Esophagus muscularis mucosa (tissue), 4 donors: Measurements from ENCODE around the gene RTF2. TPM values are rescaled to one million over a fixed set of nuclear protein-coding genes. Genes with fewer than 3 reads are reported as not detected.

Experiments
- DNase-seq: peaks from one replicate; pipeline ENCODE4 v3.0.0-alpha.2; 2017; ENCODE audit errors: extremely low spot score
- H3K27ac ChIP-seq, 4 donors: fragments of 200-600 bp; sonication (generic); replicated peaks in 1 of 4; 1 replicate in 3 of 4; 2 replicates in 1 of 4; pipeline ENCODE4 v1.5.1; 2016 to 2019; ENCODE audit warnings: mild to moderate bottlenecking in 1 of 4
- H3K27me3 ChIP-seq, 4 donors: fragments of 200-600 bp; sonication (generic); one replicate each; pipeline versions ENCODE4 v1.5.1 to v1.6.0; 2016 to 2019
- H3K36me3 ChIP-seq, 4 donors: fragments of 200-600 bp; sonication (generic); one replicate each; pipeline ENCODE4 v1.5.1; 2016 to 2019
- H3K4me1 ChIP-seq, 4 donors: fragments of 200-600 bp; sonication (generic); one replicate each; pipeline ENCODE4 v1.5.1; 2016 to 2019
- H3K4me3 ChIP-seq, 4 donors: fragments of 200-600 bp; sonication (generic); 1 replicate in 2 of 4; 2 replicates in 2 of 4; pipeline ENCODE4 v1.5.1; 2016 to 2019; ENCODE audit warnings: mild to moderate bottlenecking in 4 of 4, moderate library complexity in 1 of 4
- H3K9me3 ChIP-seq, 4 donors: fragments of 200-600 bp; sonication (generic); 1 replicate in 3 of 4; 2 replicates in 1 of 4; pipeline ENCODE4 v1.5.1; 2016 to 2019
- CTCF ChIP-seq, 3 experiments: fragments of 200-600 bp in 2 of 3; fragments of 450-650 bp in 1 of 3; sonication (generic) in 2 of 3; IDR thresholded peaks; one replicate each; pipeline ENCODE4 v1.5.1; 2017 to 2019; ENCODE audit warnings: antibody characterized with exemption in 3 of 3, mild to moderate bottlenecking in 2 of 3, moderate library complexity in 1 of 3
- EP300 ChIP-seq: sonication (generic); formaldehyde crosslinking; IDR thresholded peaks from one replicate; pipeline ENCODE4 v1.6.1; 2017; ENCODE audit warnings: antibody characterized with exemption
- POLR2A ChIP-seq: fragments of 450-650 bp; IDR thresholded peaks from one replicate; pipeline ENCODE4 v1.6.1; 2017; ENCODE audit warnings: antibody characterized with exemption, moderate library complexity, mild to moderate bottlenecking, low read depth
- POLR2AphosphoS5 ChIP-seq, 2 donors: sonication (generic); formaldehyde crosslinking; IDR thresholded peaks; one replicate each; pipeline ENCODE4 v1.6.1; 2017; ENCODE audit warnings: antibody characterized with exemption in 2 of 2
- WGBS: methylation state at CpG from one replicate; pipeline ENCODE4 v1.1.5; 2018; 5-methylcytosine and 5-hydroxymethylcytosine counted together
- intact Hi-C: fragments of 100-400 bp; cut with DNase I; formaldehyde crosslinking; loops from one replicate; pipeline ENCODE4 v1.15.1; 2023
- small RNA-seq, 3 donors: library from RNA; depleted of rRNA; stranded (forward); fragments of <200 nt; gene quantifications; one replicate each; pipeline ENCODE3, GENCODE V24; 2016
- total RNA-seq, 4 donors: library from RNA; depleted of rRNA; stranded (reverse); fragments of >200 nt; gene quantifications; one replicate each; pipeline versions ENCODE4 v1.1.0 to v1.2.1, GENCODE V29; 2016

Gene RTF2
- total RNA-seq, 4 donors from 2014 or later, result 71.0 to 93.3 (median 78.5) TPM

- Histone ChIP-seq H3K9me3 (no peaks in the 10 kb centered on the region), H3K4me1 (peaks cover 0 to 8% (median 2%) of the 10 kb centered on the region in 4 donors), H3K27me3 (no peaks in the 10 kb centered on the region), H3K4me3 (no peak overlapping the region), H3K27ac (no peak overlapping the region), H3K36me3 (no peaks in the 10 kb centered on the region)
- WGBS, result 84% methylated on average over 4 of the region's 4 CpGs
- TF ChIP-seq POLR2A (no peak), EP300 (no peak), CTCF (IDR thresholded peaks at IDR 0.05) (no peak), POLR2AphosphoS5 (IDR thresholded peaks at IDR 0.05) (no peak)
- intact Hi-C loops, result no loop called here
- DNase-seq, result no peak
Observed at GRCh38 chr20:56565511-56565910, 97.1 kb downstream of the RTF2 start.

- TF ChIP-seq CTCF (IDR thresholded peaks at IDR 0.05), result no peak
- TF ChIP-seq EP300, result no peak
- no peak for TF ChIP-seq POLR2A
- no peak for TF ChIP-seq POLR2AphosphoS5 (IDR thresholded peaks at IDR 0.05)
- Histone ChIP-seq H3K27ac (no peak overlapping the region), H3K4me3 (no peak overlapping the region), H3K27me3 (no peaks in the 10 kb centered on the region), H3K9me3 (no peaks in the 10 kb centered on the region), H3K36me3 (no peaks in the 10 kb centered on the region), H3K4me1 (peaks cover 0 to 8% (median 2%) of the 10 kb centered on the region in 4 donors)
- intact Hi-C loops, result no loop called here
- no peak for DNase-seq
- WGBS, result 60% methylated on average over 3 of the region's 3 CpGs
Observed at GRCh38 chr20:56566621-56567020, 98.2 kb downstream of the RTF2 start.

Small RNAs within 50 kb of the gene (small RNA-seq; reads per million reads assigned to genes)
- 0 reads per million in 3 donors for gene RPL39P

Other genes with a start within 250 kb of the RTF2 start
- gene MC3R, start 219.9 kb upstream of the RTF2 start, total RNA-seq, result not detected
- gene FAM210B, start 109.7 kb upstream of the RTF2 start, total RNA-seq, result 10 to 100 TPM; 48.2 to 75.0 (median 54.5) TPM
- gene AURKA, start 76.4 kb upstream of the RTF2 start, total RNA-seq, result 1 to 10 TPM in 3 of 4 donors, under 1 TPM in 1; 0.66 to 2.1 (median 1.4) TPM
- gene CSTF1, start 76.0 kb upstream of the RTF2 start, total RNA-seq, result 10 to 100 TPM; 16.2 to 22.9 (median 20.7) TPM
- 1 to 10 TPM; 3.1 to 8.1 (median 5.4) TPM for gene CASS4, start 56.4 kb upstream of the RTF2 start, total RNA-seq
- gene FAM209A, start 56.1 kb downstream of the RTF2 start, total RNA-seq, result under 1 TPM in 1 of 4 donors, not detected in 3; 0.50 TPM
- under 1 TPM in 1 of 4 donors, not detected in 3; 0.52 TPM for gene FAM209B, start 64.6 kb downstream of the RTF2 start, total RNA-seq
- 1 to 10 TPM; 1.9 to 3.4 (median 2.4) TPM for gene TFAP2C, start 160.7 kb downstream of the RTF2 start, total RNA-seq